DND-41 (cell line): Measurements from ENCODE around the gene GLCCI1.

ENCODE experiments used
- CTCF ChIP-seq: IDR thresholded peaks from 2 replicates; pipeline ENCODE4 v1.5.1; 2012; ENCODE audit warnings: borderline replicate concordance, low read length, moderate library complexity, mild to moderate bottlenecking; ENCODE audit not compliant: poor library complexity, severe bottlenecking; ENCODE audit errors: extremely low read depth
- EZH2 ChIP-seq: IDR thresholded peaks from 3 replicates; pipeline ENCODE4 v1.6.1; 2012; ENCODE audit warnings: borderline replicate concordance, low read depth, mild to moderate bottlenecking, moderate library complexity, low read length, inconsistent platforms; ENCODE audit not compliant: severe bottlenecking

- TF ChIP-seq CTCF = no peak
- TF ChIP-seq EZH2 = no peak
These were observed 14.3 kb downstream of the GLCCI1 start for GRCh38 chr7:7982904-7983303.
